K562 treated with DMSO at 1 percent for 24 hours (cell line): ENCODE measurements around the gene CTTNBP2. TPM values are rescaled to one million over a fixed set of nuclear protein-coding genes. Genes with fewer than 3 reads are reported as not detected.

Experiments
- total RNA-seq: library from RNA; unstranded; fragments of 300-600 nt; gene quantifications from 2 replicates; pipeline ENCODE4 v1.2.3, GENCODE V29; 2022; ENCODE audit warnings: low read depth; ENCODE audit not compliant: insufficient read depth

The CTTNBP2 gene
- not detected in 2 replicates for total RNA-seq

GRCh38 chr7:117873310-117874190 lies at the start of gene CTTNBP2:
CTTNBP2 (minus strand) TSS chr7:117873441; CDS start chr7:117873415, 26 bp downstream.

